HG02884 (cell line): Measurements from ENCODE around the gene NEK8.
"Not testable (repeated sequence)": the region's sequence is repeated elsewhere in the genome, so short reads cannot be mapped to it uniquely, and the experiment has no call there.

Experiments used
- ATAC-seq: cut with Tn5 transposase; IDR thresholded peaks from one replicate; pipeline ENCODE4 v1.9.1; 2021; ENCODE audit warnings: mild to moderate bottlenecking, moderate library complexity; ENCODE audit not compliant: unreplicated experiment

The NEK8 gene

DNA sequence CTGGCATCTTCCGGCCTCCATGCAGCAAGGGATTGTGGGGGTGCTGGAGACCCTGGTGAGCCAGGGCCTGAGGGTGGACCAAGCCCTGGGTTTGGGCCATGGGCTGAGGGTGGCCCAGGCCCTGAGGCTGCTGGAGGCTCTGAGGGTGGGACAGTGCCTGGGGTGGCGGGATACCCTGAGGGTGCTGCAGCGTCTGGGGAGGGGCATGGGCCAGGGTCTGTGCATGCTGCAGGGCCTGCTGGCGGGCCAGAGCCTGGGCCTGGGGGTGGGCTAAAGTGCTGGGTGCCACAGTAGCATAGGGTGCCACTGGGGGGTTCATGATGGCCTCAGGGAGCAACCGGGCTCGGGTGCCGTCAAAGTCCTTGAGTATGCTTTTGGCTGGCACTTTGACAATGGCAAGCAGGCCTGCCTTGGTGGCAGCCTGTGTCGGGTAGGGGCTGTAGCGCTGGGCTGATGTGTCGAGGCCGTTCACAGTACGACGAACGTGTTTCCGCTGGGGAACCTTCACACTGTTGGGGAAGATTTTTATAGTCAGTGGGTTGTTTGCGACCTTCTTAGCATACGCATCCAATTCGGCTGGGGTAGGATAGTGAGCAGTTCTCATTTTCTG lies 30.8 kb downstream of the NEK8 start:
- no peak for ATAC-seq

DNA sequence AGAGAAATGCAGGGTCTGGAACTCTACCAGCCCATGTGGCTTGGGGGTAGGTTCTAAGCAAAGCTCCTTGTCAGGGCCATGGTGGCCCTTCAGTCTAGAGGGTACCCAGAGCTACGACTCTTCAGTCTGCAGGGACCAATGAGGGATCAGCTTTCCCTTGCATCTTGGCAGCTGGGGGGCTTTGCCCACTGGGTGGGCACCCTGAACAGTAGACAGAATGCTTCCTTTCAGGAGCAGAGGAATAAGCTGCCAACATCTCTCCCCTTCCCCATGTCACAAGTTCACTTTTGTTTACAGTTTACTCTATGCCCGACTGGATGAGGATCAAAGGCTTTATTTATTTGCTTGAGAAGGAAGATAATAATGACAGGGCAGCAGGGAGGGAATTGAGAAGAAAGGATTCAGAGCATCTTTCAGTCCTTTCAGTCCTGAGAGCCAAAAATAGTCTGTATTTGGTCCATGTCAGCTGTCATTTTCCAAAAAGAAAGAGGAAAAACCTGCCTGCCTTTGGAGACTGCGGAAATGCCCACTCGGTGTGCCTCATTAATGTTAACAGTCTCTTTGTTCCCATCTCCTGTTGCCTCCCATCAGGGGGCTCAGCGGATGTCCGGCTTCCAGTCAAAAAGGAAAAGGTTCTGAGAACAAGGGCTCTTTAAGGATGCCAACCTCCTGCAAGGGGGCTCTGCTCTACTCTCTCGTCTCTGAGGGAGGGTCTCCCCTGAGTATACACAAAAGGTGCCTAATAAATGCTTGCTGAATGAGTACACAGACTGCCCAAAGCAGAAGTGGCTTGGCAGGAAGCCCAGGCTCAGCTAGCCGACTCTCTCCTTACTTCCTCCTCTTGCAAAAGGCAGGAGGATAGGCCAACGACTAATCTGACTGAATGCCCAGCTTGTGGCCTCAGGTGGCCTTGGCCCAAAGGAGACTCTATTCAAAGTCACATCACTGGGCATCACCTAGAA lies 32.3 kb downstream of the NEK8 start:
- no peak for ATAC-seq

DNA sequence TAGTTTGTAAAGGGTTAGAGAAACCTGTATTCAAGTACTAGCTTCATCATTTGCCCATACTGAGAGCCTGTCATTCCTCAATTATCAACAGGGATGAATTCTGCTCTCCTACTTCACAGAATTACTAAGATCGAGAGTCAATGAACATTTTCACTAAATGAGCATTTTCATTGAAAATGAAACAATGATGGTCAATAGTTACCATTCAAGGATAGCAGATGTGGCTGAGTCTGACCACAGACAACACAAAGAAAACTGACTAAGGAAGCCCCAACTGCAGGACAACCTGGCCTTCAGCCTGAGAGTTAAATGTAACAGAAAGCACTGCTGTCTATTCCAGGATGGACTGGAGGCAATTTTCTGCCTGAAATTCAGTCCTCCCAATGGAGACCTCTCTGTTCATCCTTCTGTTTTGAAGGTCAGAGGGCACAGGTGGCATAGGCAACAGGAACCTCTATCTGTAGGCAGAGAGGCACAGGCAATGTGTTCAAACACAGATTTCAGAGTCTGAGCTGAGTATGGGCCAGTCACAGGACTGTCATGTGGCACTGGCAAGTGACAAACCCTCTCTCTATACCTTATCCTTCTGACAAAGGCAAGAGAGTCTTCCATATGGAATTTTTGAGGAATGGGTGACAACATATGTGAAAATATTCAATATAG lies 34.7 kb downstream of the NEK8 start:
- no peak for ATAC-seq

DNA sequence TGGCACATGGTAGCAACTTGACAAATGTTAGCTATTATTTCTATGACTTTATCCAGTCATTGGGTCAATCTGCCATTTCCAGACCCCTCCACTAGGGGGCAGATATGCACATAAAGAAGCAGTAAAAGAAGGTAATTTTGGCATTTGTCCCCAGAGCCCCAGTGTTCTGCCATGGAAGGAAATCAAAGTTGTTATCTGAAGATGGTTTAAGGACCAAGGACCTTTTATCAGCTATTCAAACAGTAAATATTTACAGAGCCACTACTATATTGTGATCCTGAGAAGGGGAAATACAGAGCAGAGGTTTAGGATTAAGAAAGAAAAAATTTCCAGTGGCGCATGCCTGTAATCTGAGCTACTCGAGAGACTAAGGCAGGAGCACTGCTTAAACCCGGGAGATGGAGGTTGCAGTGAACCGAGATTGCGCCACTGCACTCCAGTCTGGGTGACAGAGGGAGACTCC lies 35.2 kb downstream of the NEK8 start:
- ATAC-seq = no peak

DNA sequence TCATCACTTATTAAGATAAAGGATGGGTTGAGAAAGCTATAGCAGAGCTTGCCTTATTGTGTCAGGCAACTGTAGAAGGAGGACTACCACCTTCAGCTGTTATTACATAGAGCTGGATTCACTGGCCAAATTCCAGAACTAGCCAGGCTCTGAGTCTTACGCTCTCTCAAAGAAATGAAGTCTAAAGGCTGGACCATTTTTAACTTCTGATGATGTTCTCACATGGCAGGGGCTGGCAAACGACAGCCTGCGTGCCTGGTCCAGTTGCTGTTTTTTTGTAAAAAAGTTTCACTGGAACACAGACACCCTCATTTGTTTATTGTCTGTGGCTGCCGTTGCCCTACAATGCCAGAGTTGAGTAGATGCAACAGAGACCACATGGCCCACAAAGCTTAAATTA lies 36.5 kb downstream of the NEK8 start:
- ATAC-seq = no peak

DNA sequence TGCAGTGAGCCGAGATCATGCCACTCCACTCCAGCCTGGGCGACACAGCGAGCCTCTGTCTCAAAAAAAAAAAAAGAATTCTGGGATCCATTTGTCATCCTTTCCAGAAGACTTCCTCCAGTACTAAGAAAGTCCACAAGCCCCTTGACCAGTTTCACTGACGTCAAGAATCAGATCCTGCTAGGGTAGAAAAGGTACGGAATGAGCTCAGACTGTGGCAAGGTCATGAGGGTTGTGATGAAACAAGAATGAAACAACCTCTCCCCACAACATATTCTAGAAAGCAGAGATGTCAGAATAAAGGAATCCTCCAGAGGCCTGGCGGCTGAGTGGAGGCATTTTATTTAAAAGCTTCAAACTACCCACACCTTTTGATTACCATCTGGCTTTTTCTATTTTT lies 45.1 kb downstream of the NEK8 start:
- no peak for ATAC-seq

DNA sequence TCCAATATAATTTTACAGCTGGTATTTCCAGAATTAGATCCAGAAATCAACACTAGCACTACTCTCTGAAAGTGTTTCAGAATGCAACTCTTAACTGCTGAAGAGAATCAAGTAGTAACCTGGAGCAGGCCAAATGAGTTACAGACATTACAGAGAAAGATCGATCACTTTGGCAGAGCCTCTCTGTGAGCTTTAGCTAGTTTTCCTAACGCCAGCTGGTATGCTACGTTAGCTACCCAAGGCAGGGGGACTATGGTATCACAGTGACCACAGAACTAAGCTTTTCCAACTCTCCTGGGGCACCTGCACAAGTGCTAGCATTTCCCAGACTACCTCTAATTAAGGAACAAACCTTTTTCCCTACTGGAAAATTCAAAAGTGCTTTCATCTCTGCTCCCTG lies 45.6 kb downstream of the NEK8 start:
- ATAC-seq = no peak

DNA sequence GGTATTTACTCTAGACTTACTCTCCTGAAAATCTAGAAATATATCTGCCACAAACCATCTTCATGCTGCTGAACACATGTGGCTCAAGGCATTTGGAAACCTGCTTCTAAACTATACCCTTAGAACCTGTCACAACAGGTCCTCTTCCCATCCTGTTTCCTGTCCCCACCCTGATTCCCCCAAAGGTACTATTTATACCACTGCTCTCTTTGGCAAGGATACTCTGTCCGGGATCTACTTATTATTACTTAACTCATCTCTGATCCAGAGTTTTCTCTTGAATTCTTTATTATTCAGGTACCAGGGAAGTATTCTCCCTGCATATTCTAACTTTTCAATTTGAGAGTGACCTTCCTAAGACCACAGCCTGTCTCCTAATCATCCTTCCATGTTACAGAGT lies 48.6 kb downstream of the NEK8 start:
- no peak for ATAC-seq

DNA sequence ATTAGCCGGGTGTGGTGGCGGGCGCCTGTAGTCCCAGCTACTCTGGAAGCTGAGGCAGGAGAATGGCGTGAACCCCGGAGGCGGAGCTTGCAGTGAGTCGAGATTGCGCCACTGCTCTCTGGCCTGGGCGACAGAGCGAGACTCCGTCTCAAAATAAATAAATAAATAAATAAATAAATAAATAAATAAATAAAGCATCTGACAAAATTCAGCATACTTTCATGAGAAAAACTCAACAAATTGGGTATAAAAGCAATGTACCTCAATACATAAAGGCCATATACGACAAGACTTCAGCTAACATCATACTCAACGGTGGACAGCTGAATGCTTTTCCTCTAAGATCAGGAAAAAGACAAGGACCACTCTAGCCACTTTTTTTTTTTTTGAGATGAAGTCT lies 51.0 kb downstream of the NEK8 start:
- not testable (repeated sequence) for ATAC-seq

DNA sequence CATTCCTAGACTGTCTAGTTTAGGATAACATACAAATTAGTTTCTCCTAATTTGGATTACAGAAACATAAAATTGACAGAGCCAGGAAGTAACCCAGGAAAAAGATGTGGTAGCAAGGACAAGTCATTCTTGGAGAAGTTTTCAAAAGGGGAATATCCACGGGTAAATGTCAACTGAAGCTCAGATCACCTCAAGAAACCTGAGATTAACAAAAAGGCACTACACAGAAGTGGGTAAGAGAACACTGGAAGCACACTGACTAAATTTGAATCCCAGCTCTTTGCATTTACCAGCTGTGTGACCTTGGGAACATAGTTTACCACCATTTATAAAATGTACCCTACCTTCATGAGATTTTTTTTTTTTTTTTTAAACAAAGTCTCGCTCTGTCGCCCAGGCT lies 54.6 kb downstream of the NEK8 start:
- ATAC-seq = no peak

DNA sequence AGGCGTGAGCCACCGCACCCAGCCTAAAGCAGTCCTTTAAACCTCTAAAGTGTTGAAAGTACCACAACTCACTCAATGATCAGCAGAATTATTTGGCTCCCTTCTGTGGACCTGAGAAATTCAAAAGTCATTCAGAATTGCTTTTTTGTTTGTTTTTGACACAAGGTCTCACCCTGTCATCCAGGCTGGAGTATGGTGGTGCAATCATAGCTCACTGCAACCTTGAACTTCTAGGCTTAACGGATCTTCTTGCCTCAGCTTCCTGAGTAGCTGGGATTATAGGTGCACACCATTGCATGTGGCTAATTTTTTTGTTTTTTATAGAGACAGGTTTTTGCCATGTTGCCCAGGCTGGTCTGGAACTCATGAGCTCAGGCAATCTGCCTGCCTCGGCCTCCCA lies 59.5 kb downstream of the NEK8 start:
- no peak for ATAC-seq
